Fibroblast of the conjunctiva (primary cell): ENCODE measurements around the gene CASK.

Experiments
- DNase-seq: peaks from one replicate; pipeline ENCODE4 v3.0.0-alpha.2; 2010; ENCODE audit warnings: low read depth

Gene CASK

DNA sequence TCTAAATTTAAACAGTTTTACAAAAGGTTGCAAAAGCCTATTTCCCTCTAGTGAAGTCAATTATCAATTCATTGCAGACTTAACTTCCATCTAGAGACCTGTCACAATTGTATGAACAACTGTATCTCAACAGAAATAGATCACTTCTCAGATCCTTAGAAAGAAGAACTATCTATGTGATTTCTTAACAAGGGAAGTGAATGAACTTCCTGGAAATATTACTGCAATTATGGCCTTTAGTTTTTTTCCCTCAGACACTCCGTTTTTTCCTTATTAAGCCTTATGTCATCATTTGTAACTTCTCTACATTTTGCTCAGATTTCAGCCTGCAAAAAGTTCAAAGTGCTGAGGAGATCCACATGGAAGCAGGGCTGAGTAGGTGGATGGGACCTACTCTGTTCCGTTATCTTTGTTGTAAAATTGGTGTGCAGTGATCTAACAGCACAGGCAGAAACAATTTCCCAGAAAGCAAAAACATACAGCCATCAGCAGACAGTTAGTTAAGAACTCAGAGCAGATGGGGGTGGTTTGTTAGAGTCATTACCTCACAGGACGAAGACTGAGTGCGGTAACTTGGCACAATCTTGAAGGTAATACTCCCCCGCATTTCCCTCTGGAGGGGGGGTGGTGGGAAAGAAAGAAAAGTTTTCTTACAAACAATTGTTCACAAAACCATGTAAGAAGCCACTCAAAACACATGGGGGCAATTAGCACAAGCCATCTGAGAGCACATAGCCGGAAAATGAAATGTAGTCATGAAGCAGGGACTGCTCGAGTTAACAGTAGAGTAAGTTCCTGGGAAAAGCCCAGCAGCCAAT lies 363.9 kb downstream of the CASK start:
- DNase-seq = peak; percentile 10

DNA sequence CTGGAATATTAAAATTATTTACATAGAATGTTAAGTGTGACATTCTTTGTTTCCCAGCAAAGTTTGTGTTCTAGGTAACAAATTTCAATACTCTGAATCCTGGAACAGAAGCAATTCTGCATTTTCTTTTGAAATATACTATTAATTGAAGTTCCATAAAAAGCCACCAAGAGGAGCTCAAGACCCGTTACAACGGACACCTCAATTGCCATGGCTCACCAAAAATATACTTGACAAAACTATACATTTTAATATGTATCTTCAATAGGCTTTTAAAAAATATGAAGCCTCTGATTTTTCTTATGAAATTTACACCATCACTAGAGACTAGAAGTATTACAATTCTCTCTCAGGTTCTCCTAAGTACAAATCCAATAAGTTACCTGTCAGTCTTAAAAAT lies 364.8 kb downstream of the CASK start:
- no peak for DNase-seq

DNA sequence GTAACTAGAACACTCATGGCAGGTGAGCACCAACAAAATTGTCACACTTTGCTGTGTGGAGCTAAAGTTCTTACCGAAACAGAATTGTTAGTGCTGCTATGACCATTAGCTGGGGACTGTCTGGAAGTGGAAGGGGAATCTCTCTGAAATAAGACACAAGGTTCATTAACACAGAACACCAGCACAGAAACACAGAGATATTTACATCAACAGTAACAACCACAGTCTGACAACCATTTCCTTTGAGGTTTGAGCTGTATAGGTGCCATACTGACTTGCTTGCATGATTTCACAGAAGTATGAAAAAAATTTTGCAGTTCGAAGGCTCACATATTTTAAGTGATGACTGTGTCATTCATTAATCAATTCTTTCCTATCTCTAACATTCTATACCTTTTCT lies 366.4 kb downstream of the CASK start:
- DNase-seq = no peak

DNA sequence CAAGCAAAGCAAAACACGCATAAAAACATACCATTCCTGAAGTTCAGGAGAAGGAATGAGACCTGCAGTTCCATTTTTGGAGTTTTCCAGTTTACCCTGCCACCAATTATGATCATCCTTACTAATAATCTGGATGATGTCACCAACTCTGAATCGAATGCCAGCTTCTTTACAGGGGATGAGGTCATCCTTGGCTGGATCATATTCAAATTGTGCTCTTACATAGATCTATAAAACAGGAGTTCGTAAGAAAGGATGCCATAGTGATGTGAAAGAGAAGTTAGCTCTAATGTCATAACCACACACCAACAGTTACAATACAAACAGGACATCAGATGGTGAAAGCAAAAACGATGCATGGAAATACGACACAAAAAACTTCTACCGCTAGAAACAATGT lies 369.7 kb downstream of the CASK start:
- DNase-seq = peak; percentile 18

DNA sequence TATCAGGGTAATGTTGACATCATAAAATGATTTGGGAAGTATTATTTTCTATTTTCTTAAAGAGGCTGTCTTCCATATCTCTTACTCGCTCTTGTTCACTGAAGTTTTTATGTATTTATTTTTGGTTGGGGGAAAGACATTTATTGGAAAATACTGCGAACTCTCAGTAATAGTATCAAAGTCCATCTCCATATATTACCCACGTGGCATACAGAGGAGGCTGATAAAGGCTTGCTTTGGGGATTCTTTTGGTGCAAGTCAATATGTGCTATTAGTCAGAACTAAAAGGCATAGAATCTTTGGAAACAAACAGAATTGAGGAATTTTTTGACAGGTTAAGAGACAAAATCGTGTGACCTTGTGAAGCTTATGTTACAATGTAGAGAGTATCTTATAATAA lies 374.9 kb downstream of the CASK start:
- DNase-seq = no peak

DNA sequence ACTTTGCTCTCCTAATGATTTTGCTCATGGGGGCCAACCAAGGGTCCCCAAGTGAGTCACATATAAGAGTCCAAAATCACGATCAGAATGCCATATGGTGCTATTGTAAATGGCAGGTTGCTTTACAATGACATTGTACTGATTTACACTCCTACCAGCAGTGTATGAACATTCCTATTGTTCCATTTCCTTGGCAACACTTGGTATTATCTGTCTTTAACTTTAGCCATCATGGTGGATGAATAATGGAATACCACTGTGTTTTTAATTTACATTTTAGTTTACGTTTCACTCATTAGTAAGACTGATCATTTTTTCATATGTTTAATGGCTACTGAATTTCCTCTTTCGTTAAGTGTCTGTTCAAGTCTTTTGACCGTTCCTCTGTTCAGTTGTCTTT lies 379.7 kb downstream of the CASK start:
- DNase-seq = no peak

DNA sequence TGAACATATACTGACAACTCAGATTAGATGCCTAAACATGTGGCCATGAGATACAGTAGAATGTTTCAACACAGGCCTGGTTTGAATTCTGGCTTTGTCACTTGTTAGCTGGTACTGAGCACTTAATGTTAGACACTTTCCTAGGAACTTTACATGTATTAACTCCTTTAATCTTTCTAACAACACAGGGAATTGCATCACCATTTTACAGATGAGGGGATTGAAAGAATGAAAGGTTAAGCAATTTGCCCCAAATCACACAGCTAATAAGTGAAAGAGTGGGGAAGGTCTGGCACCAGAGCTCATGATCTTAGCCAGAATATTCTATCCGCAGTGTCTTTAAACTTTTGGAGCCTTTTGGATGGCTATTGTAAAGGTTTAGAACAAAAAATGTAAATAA lies 380.3 kb downstream of the CASK start:
- DNase-seq = no peak

DNA sequence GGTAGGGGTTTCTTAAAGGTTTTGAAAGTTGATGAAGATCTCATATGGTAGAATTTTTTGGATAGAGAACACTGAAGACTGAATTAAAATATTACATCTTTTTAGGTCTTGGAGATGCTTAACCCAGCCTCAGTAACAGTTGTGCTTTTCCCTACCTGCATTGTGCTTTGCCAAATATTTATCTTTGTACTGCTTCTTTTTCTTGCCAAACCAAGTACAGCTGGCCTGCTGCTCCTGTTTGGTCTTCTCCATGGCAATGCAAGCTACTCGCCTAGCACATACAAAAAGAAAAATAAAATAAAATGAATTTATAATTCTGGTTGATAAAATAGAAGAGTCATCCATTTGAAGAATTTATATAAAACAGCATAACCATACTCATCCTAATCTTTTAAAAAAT lies 380.8 kb downstream of the CASK start:
- DNase-seq = no peak

DNA sequence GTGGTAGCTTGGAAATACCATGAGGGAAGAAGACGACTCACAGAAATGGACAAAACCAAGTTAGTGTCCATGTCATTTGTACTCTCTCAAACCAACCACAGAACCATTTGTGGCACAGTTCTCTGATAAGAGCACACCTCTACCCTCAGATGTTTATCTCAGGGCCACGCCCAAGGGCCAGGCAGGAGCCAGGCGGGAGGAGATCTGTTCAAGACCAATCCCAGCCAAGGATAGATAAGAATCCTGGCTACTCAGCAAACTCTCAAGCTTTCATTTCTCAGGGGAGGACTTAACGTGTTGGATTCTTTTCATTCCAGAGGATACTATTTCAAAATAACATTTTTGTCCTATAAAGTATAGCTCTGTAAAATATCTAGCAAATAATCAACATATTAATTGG lies 381.2 kb downstream of the CASK start:
- DNase-seq = no peak

DNA sequence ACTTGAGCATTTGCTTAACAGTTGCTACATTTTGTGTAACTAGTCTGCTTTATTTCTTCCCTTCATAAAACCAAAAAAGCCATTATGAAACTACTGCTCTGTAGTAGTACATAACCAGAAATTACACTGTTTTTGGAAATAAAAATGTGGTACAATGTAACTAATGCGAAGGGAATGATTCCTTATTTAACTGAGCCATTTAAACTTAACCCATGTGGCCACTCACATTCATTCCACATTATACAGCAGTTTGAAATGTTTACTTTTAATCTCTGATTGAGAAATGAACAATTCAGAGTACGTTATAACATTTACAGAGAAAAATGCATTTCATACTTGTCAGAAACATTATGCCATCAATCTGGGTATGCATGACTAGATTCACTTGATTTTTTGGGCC lies 382.0 kb downstream of the CASK start:
- DNase-seq = no peak

DNA sequence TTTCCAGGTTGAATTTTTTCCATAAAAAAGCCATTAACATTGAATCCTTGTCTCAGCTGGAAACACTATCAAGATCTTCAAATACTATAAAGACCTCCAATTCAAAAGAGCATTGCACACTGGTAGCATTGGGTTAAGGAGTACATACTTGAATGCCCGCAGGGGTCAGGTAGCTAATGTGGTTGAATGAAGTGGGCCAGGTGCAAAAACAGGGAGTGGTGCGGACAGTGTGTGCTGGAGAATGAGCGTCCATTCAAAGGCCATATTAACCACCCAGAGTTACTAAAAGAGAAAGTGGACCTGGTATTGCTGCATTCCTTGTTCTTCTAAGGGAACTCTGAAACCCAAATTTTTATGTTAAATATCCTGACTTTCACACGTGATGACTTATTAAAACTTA lies 384.6 kb downstream of the CASK start:
- no peak for DNase-seq

DNA sequence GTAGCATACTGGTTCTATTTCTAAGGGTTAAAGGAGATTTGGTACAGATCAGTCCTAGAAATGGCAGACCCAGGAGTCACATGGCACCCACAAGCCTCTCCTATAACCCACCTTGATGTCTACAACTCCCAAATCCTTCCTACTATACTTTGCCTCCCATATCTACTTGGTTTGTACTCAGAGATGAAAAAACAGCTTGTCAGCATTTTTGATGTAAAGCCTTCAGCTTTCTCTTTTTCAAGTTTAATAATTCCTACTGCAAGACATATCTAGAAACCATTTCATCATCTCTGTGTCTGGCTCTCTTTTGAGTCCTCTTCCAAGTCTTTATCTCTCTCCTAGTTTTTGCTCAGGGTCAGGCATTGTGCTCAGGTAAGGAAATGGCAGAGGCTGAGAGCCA lies 393.3 kb downstream of the CASK start:
- no peak for DNase-seq

DNA sequence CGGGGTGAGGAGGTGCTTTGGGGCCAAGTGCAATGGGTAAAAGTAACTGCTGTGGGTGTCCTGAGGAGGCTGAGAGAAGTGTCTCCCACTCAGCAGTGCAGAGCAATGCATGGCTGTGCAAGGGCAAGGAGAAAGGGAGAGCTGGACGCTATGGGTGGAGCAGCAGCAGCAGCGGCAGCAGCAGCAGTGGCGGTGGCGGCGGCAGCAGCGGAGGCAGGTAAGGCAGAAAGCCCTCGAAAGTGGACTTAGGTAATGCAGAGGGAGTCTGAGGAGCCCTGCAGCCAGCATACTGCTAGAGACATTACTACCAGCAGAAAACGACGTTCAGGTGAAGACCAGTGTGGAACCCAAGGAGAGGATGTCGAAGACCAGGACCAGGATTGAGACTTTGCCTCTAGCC lies 394.1 kb downstream of the CASK start:
- no peak for DNase-seq

DNA sequence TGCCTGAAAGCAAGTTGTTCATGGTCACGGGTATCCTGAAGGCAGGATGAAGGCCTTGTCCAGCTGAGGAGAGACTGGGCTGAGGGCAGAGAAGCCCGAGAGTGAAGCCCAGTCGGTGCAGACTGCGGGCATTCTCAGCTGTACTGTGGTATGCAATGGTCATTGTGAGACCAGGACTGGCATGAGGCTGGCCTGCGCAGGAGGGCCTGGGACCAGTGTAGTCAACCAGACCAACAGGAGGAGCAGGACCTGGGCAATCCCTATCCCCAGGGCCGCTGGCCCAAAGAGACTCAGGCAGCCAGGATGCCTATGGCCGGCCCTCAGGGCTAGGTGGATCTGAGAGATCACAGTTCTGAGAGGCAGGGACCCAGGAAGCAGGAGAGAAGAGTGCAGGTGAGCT lies 394.6 kb downstream of the CASK start:
- no peak for DNase-seq

DNA sequence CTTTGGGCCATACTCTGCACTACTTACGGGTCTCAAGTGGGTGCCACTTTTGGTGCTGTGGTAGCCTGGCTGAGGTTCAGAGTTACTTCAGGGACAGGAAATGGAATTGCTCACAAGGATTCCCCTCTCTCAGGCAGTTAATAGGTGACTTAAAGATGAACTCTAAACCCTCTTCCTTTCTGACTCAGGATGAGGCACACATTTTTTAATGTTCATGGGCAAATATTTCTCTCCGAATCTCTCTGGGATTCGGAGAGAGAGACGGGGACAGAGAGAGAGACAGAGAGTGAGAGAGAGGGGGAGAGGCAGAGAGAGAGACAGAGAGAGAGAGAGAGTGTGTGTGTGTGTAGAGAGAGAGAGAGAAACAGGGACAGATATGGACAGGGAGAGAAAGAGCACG lies 396.4 kb downstream of the CASK start:
- no peak for DNase-seq

DNA sequence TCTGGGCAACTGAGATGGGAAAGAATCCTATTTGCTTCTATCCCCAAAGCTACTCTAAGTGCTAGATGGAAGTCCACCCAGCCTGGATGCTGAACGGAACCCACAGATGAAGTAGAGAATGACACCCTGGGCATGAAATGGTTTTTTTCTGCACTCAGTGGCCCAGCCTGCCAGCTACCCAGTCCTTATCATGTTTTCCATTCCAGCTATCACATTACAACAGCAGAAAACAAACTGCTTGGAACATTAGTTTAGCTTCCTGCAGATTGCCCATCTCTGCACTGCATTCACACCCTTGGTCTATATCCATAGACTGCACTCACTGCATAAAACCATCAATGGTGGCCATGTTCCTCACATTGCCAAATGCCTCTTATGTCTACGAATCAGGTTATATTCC lies 397.1 kb downstream of the CASK start:
- no peak for DNase-seq

DNA sequence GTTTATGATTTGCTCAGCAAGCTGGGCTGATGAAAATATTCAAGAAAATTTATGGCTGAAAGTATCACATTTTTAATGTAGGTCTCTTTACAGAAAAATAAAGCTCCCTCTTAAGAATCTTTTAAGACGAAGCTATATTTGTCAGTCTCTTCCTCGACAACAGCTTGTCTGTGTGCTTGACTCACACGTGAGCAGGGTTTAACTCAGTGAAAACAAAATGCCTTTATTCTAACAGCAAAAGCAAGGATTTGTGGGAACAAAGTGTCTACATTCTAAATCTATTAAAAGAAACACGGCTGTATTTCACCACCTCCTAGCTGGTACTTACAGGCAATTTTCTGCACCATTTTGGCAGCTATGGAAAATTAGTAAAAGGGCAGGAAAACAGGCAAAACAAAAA lies 400.7 kb downstream of the CASK start:
- DNase-seq = no peak

DNA sequence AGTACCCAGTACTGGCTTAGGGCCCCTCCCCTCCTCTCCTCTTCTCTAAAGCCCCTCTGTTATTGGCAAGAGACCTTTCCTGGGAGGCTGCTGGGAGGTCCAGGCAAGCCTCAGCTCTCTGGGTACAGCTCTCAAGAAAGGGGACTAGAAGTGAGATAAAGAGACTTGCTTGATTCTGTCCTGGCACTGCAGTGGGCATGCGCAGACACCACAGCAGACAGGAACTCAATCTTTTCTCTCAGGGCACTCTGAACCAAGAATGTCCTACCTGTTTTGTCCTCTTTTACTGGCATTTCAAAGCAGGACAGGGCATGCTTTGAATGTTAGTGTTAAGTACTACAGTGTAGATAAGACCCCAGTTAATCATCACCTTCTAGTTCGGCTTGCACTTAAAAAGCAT lies 401.3 kb downstream of the CASK start:
- no peak for DNase-seq

DNA sequence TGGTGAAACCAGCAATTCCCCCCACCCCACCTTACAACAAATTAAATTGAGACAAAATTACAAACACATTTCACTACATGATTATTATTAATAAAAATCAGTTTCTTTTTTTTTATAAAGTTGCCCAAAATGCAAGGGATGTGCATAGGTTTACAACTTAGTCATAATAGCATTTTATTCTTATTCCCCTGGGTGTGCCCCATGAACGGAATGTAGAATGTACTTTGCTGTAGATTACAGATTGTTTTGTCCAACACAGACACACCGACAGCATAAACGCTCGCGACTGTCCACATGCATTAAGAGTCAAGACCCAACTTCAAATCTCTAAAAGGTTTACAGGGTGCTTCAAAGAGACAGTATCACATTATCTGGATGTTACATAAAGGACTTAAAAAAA lies 403.9 kb downstream of the CASK start:
- DNase-seq = no peak

DNA sequence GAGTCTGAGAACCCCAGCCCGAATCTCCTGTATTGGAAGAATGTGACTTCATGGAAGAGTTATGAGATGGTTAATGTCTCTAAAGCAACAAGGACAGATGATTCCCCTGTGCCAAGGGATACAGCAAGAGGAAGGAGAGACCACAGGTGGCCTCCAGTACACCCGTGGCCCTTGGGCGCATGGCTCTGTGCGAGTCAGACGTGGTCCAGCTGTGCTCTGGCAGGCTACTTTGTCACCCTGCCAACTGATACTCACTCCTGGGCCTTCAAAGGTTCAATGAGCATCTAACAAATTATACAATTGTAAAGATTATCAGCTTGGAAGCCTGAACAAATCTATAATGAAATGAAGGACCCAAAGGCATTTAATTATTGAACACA lies 404.5 kb downstream of the CASK start:
- no peak for DNase-seq

DNA sequence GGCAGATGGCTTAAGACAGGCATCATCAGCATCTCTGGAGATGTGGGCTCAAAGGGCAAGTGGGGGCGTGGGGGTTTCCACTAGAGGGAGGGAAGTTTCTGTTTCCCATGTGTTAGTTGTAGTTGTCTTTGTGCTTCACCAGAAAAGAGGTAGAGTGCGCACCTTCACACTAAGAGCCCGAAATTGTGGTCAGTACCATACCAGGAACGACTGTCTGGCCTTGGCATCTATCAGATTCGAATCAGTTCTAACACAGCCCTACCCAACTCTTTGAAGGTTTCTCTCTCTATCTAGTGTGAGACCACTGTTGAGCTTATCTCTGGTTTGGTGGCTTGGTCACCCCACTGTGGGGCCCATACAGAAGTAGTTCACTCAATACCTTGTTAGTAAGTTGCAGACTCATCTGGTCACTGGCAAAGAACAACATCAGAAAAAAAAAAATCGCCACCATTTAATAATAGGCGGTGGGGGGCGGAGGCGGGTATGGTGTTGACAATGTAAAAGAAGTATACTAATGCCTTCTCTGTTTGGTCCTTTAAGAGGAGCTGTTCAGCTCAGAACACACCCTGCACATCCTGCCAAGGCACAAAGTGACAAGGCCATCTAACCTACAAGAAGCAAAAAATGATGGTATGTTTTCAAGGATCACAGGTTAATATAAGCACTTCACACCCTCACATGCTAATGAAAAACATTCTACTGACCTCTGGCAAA lies 405.1 kb downstream of the CASK start:
- DNase-seq = no peak

DNA sequence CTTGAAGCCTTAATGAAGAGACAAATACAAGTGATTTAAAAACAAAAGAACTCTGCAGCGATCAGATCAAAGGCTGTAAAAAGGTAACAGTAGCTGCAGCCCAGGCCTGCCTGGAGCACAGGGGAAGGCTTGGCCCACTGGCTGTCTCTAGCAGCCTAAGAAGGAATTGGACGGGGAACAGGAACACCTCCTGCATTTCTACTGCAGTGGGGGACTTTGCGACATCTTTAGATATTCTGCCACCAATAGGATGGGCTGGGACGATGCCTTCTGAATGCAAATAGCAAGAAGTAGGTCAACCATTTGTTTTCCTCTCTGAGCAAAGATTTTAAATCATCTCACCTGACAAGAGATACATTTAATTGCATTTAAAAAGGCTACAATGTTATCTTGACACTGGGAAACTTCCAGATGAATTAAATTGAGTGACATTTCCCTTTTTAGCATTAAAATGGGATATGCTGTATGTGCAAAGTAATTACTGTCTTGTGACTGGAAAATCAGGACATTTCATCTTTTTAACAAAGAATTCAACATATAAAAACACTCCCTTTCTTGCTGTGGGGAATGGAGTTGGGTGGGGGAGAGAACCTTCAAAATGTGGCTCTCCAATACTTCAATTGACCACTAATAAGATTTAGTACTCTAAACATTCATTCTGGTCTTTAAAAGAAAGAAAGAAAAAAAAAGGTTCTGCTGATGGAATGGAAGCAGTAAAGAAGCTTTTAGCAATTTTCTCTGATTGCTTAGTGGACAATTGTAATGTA lies 406.2 kb downstream of the CASK start:
- DNase-seq = no peak

DNA sequence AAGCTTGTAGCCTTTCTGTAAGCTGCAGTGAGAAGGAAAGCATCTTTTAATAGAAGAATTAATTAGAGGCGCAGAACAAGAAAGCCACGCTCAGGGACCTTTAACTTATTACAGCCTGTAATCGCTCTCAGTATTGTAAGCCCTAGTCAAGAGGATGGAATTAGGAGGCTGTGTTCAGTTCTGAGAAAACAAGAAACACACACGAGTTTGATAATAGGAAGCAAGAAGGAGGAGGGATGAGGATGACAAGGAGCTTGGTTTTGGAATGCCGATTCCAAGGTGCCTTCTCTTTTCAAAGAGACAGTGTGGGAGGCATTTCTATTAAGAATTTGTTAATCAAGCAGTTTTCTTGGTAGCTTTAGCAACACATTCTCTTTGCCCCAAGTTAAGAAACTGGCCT lies 406.9 kb downstream of the CASK start:
- no peak for DNase-seq
